ENCODE data around the gene NAA38.

The NAA38 gene

DNA sequence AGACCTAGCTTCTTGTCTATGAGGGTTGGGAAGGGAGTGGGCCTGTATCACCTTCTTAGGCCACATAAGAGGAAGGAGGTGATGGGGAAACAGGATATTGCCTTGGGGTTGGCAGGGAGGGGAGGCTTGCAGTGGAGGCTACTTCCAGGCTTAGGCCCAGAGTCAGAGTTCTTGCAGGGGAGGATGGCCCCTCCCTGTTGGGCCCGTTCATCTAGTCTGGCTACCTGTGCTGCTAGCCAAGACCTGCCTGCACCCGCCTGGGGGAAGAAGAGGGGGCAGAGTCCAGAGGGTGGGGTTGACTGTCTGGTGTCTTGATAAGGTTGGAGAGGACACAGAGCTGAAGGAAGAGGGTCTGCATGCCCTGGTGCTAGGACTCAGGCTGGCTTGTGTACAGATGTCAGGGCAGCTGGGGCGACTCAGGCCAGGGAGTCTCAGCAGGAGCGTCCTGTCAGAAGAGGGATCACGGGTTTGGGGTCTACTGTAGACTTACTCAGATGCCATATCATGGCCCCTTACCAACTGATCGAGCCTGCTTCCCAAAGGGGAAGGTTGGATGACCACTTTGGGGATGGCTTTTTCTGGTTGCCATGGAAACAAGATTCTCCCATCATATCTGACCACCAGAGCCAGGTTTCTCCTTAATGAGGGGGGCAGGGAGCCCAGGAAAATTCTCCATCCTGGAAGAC, 18.0 kb downstream of the NAA38 start:
- DNase-seq: peak; percentile 52

DNA sequence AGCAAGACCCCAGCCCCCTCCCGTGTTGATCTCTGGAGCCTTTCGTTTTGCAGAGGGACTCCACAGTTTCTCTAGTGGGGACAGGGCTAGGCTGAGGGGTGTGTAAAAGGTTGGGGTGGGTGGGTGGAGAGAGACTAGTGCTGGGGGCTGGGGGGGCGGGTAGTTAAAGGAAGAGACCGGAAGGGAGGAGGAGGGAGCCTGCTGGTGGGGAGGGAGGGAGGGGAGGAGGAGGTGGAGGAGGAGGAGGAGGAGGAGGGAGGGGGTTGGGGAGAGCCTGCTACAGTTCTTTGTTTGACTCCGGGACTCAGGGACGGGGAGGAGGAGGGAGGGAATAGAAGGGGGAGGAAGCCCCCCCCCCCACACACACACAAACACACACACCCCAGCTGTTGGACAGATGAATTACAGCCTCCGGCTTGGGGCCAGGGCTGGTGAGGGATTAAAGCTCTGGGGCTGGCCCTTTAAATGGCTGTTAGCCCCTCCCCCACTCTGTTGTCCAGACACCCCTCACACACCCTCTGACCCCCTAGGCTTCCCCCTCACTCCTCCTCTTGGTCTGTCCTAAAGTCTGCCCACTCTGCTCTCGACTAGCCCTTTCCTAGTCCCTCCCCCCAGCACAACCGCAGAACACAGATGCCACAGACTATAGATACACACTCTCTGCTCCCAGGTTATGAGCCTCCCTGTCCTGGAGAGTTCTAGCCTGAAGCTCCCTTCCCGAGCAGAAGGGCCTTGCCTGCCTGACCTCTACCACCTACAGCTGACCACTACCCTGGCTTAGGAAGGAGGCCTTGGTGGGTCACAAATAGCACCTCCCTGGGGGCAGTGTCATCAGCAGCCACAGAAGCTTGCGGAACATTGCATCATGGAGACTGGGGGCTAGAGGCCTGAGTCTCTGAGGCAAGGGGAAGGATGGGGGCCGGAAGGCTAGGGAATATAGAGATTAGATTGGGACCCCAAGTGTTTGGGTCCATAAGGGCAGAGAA, 19.0 kb downstream of the NAA38 start:
- peak; percentile 61 for DNase-seq

DNA sequence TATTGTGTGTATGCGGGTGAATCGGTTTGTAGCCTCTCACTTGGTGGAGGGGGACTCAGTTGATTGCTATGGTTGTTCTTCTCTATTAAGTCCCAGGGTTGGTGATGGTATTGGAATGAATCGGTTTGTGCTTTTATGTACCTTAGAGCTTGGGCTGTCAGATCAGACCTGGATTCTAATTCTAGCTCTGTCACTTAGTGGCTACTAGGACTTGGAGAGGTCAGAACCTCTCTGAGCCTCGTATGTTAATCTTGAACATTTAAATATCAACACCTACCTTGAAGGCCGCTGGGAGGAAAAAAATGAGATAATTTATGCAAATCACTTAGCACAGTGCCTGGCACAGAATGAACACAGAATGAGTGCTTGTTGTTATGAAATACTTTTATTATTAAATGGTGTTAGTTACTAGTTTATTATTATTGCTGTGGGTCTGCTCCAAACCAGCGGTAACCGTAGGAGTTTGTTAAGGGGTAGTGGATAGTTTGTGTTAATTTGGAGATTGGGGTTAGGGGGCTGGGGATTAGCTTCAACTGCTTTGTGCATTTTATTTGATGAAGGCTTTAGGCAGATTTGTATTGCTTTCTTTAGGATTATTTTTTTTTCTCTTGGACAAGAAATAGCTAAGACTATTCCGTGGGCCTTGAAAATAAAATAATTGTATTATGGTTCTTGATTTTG, 19.8 kb downstream of the NAA38 start:
- no peak for DNase-seq

DNA sequence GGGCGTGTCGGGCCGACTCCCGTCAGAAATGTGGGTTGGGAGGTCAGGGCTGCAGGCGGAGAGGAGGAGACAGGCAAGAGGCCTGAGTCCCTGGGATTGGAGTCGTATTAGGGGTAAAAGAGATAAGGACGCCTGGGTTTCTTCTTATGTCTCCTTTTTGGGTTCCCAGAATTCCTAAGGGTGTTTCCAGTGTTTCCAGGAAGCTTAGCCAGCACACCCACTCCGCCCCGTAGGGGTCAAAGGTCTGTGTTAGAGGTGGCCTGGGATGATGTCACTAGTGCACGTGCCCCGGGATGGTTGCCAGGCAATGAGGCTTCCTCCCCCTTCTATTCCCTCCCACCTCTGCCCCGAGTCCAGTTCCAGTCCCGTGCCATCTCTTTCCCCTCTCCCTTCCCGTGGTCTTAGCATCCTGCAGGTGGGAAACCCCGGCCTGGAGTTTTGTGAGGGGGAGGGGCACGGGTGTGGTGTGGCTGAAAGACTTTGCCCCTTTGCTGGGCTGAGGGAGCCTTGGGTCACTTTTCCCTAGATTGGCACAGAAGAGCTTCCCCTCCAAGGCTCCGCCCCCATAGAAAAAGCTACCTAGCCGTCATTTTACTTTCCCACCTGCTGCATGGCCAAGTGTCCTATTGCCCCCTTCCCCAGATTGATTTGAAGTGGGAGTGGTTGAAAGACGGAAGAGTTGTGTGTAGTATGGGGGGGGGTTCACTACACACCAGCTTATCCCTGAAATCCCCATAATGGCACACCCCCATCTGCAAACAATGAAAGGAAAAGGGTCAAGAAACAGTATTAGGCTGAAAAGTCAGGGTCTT, 20.6 kb downstream of the NAA38 start:
- peak; percentile 89 for DNase-seq

DNA sequence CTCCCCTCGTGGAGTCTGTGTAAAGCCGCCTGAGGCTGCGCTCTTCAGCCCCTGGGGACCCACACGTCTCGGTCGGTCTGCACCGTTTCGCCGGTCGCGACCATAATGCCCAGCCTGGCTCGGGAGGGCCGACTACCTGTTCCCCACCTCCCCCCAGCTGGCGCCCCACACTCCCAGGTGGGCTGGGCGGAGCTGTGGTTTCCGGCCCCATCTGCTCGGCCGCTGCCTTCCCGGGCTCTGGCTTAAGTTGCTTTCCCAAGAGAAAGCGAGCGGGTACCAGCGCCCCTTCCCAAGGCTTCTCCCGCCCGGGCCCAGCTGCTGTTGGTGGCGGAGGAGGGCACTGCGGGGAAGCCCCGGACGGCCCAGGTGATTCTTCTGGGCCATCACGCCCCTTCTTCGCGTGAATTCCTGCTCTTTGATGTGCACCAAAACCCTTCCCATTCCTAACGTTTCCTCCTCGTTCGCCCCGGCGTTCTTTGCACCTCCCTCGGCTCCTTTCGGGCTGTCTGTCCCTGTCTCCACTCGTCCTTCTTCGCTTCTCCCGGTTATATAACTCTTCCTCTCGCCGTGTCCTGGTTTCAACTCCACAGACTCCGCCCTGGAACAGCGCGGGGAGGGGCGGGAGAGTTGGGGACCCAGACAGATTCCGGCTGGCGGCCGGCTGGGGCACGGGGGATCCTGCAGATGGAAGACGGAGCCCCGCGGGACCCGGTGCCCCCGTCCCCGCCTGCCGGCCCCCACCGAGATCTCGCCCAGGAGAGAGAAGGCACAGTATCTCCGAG, 21.4 kb downstream of the NAA38 start:
- no peak for DNase-seq

DNA sequence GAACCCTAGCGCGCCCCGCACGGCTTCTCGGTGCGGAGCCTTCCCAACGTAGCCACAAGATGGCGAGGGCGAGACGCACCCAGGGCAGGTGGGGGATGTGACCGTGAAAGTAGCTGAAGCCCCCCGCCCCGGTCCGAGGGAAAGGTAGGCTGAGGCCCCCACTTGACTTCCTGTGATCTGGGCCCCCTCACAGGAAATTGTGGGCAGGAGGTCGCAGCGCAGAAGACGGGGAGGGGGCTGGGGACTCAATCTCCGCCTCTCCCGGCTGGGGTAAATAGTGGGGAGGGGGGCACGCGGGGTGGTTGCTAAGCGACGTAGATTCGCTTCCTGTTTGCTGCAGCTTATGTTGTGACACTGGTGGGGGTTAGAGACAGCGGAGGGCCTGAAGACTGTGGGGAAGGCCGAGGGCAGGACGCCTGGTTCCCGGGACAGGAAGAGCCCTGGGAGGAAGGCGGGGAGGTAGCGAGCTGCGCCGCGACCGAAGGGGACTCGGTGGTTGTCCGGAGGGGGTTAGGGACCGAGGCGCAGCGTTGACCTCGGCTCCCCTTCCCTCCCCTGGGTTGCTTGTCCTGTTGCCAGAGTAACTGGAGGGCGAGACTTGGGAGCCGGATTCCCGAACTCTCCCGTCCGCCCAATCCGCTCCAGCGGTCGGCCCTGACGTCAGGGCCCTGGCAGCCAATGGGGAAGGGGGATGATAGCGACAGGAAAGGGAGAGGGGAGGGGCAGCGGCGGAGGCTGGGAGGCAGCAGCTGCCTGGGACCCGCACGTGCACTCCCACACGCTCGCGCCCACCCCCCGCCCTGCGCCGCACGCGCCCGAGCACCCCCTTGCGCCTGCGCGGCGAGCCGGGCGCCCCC, 22.2 kb downstream of the NAA38 start:
- DNase-seq: peak; percentile 97

DNA sequence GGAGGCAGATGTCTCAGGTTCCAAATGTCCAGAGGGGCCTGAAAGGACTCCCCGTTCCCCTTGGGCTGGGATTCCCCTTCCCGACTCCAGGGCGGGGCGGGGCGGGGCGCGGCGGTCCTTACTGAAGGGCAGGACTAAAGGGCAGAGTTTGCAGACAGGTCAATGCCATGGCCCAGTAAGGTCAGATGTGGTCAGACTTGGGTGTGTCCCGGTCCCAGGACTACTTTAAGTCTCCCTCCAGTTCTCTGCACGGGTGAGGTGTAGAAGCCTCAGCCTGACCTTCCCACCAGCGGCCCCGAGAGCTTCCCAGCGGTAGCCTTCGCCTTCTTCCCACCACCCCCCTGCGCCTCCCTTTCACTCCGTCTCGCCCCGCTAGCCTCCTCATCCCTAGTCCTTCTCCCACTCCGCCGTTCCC, 22.8 kb downstream of the NAA38 start:
- peak; percentile 85 for DNase-seq

DNA sequence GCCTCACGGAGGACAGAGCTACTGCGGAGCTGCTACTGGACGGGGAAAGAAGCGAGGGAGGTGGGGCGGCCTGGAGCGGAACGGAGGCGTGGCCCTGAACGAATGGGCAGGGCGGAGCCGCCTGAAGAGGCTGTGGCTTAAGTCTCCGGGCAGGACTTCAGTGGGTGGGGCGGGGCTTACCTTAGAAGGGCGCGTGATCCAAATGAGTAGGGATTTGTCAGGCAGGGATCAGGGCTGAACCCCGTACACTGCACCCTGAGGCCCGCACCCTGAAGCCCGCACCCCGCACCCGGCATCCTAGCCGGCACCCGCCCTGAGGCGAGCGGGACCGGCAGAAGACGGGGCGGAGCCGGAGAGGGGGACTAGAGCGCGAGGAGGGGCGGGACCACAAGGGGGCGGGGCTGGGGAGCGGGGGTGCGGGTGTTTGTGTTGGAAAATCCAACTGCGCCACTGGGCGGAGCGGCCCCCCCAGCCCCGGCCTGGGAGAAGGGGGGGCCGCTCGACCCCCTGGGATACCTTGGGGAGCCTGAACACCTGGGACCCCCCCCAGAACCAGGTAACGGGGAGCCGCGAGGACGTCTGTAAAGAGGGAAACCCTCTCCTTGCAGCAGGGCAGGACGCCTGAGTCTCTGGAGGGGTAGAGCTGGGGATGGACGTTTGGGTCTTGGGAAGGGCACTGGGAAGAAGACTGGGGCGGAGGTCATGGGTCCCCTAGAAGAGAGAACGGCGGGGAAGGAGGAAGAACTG, 23.4 kb downstream of the NAA38 start, which contains the start of gene KDM6B:
KDM6B (plus strand) TSS at position 423 of the 747 bp plus-strand sequence. CDS start 11,338 bp downstream, outside the sequence.
- peak; percentile 92 for DNase-seq

DNA sequence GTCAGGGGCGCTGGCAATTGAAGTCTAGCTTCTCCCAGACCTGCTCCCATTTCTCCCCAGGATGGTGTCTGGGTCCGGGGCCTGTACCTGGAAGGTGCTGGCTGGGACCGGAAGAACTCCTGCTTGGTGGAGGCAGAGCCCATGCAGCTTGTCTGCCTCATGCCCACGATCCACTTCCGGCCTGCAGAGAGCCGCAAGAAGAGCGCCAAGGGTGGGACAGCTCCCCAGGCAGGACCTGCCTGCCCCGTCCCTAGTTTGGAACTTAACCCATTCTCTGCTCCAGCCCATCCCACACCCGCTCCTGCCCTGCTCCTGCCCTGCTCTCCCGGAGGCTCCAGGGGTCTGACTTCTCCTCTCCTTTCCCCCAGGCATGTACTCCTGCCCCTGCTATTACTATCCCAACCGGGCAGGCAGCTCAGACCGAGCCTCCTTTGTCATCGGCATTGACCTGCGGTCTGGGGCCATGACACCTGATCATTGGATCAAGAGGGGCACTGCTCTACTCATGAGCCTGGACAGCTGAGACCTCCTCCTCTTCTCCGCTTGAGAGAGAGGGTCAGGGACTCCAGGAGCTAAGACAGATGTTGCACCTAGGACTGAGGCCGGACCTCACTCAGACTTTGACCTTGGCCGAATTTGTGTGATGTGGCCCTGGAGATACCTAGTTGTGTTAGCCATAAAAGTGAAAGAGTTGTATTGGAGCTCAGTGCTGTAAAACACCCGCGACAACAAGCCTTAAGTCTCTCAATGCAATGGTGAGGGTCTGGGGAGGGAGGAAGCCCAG, 24.2 kb downstream of the NAA38 start:
- DNase-seq: no peak

DNA sequence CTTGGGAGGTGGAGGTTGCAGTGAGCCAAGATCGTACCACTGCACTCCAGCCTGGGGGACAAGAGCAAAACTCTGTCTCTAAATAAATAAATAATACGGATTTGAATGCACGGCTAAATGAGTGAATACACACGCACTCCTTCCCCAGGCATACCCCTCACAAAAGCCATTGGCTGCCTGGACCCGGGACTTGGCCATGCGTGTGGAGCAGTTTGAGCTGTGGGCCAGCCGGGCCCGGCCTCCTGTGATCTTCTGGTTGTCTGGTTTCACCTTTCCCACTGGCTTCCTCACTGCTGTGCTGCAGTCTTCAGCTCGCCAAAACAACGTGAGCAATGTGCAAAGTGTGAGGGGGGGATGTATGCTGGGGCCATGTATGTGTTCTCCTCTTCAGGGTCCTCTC, 24.9 kb downstream of the NAA38 start:
- no peak for DNase-seq

DNA sequence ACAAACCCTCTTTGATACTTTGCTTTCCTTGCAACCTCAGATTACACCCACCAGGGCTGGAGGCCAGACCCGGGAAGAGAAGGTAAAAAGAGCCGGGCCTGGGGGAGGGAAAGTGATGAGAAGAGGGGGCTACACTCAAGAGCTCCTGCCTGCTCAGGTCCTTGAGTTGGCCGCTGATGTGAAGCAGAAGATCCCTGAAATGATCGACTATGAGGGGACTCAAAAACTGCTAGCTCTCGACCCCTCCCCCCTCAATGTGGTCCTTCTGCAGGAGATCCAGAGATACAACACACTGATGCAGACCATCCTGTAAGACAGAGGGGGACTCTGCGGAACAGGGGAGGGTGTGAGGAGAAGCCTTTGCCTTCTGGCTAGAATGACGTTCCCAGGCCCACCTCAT, 26.1 kb downstream of the NAA38 start:
- DNase-seq: no peak

DNA sequence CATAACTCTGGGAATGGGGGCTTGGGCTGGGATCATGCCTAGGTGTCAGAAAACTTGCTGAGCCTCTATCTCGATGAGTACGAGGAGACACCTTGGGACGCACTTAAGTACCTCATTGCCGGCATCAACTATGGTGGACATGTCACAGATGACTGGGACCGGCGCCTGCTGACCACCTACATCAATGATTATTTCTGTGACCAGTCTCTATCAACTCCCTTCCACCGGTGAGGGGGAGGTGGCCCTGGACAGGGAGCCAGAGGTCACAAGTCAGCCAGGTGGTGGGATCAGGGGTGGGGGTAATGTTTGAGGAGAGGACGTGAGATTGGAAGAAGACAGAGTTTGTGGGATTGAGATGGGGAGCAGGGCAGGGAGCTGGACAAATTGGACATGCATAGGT, 26.7 kb downstream of the NAA38 start:
- no peak for DNase-seq

DNA sequence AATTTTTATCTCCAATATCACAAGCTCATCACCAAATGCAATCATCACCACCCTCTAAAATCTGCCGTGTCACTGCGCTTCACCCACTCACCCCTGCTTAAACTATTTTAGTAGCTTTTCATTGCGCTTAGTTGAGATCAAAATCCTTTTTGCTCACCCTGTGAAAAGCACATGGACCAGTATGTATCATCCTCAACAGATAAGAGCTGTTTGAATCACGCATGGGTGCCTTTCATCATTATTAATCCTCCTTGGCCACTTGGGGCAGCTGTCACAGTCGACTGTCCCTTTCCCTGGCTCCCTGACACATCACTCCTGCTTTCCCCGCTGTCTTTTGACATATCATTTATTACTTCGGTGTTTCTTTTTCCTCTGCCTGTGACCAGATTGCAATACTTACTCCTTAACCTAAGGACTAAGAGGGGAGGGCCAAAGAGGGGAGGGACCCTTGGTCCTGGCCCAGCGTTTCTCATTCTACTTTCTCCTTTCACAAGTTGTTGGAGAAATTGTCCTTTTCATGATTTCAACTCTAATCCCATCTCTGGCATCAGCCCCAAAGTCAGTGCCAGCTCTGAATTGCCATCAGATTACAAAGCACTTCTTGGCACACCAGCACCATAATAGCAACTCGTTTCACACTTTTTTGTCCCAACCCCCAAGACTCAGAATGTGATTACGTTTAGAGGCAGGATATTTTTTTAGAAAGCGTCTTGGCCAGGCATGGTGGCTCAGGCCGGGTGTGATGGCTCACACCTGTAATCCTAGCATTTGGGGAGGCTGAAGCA, 32.0 kb downstream of the NAA38 start:
- DNase-seq: no peak

DNA sequence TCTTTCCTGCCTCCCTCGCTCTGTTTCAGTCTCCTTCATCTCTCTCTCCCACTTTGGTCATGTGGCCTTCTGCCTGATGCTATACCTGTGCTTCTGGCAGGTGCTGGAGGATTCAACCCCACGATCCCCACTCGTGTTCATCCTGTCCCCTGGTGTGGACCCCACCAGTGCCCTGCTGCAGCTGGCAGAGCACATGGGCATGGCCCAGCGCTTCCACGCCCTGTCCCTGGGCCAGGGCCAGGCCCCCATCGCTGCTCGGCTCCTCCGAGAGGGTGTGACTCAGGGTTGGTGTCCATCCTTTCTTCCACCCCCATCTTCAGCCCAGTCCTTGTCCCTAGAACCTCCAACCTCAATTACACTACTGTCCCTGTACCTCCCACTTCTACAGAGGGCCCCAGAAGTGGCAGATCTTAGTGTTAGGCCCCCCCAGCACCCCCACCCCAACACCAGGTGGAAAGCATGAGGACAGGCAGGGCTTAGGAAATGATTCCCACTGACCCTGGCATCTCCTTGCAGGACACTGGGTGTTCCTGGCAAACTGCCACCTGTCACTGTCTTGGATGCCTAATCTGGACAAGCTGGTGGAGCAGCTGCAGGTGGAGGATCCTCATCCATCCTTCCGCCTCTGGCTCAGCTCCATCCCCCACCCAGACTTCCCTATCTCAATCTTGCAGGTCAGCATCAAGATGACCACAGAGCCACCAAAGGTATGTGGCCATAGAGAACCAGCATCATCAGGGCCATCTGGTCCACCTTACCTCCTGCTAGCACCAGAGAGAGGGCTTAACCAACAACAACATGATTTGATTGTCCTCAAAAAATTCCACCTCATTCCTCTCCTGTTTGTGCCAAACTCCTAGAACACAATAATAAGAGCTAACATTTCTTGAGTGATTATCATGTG, 33.1 kb downstream of the NAA38 start:
- no peak for DNase-seq

DNA sequence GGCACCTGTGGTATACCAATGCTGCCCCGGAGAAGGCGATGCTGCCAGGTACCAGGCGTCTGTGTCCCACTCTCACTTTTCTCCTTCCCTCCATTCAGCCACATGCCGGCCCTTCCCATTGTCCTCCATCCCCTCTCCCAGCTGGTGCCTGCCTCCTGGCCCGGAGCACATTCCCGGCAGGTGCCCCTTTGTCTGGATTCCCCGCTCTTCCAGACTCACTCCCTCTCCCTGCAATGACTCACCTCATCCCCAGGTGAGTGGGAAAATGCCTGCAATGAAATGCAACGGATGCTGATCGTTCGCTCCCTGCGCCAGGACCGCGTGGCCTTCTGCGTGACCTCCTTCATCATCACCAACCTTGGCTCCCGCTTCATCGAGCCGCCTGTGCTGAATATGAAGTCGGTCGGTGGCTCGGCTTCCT, 33.8 kb downstream of the NAA38 start:
- DNase-seq: no peak

DNA sequence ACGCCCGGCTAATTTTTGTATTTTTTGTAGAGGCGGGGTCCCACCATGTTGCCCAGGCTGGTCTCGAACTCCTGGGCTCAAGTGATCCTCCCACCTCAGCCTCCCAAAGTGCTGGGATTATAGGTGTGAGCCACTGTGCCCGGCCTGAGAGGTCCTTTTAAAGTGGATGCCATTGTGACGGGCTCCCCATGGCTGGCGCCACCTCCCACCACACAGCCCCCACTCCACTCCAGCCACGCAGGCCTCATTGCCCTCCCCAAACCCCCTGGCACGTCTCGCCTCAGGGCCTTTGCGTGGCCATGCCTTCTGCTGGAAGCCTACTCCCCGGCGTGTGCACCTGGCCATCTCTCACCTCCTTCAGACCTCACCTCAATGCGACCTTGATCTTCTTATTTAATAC, 35.2 kb downstream of the NAA38 start:
- DNase-seq: no peak

DNA sequence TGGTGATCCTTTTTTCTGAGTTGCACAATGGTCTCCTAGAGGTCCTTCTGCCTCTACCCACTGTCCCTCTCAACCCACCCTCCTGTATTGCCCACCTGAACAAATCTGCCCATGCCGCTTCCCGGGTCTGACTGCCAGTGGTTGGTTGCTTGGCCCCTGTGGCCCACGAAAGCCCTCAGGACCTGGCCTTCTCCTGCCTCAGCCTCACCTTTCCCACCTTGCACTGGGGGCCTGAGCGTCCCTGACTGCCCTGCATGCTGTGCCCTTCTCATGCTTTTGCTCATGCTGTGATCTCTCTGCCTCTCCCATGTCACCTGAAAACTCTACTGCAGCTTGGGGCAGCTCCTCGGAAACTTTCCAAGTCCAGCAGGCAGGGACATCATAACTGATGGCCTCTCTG, 37.1 kb downstream of the NAA38 start:
- DNase-seq: no peak

Data from CD4-positive, alpha-beta T cell treated with Interleukin-15 for 1 hour (primary cell).